GM11168 (cell line): Measurements from ENCODE around the gene GPC4.

ENCODE experiments used
- in situ Hi-C: fragments of 300-500 bp; cut with MboI; formaldehyde crosslinking; loops from one replicate; pipeline ENCODE4 v1.12.0; 2022; ENCODE audit warnings: low sequenced_read_pairs; ENCODE audit not compliant: unreplicated experiment

The GPC4 gene

DNA sequence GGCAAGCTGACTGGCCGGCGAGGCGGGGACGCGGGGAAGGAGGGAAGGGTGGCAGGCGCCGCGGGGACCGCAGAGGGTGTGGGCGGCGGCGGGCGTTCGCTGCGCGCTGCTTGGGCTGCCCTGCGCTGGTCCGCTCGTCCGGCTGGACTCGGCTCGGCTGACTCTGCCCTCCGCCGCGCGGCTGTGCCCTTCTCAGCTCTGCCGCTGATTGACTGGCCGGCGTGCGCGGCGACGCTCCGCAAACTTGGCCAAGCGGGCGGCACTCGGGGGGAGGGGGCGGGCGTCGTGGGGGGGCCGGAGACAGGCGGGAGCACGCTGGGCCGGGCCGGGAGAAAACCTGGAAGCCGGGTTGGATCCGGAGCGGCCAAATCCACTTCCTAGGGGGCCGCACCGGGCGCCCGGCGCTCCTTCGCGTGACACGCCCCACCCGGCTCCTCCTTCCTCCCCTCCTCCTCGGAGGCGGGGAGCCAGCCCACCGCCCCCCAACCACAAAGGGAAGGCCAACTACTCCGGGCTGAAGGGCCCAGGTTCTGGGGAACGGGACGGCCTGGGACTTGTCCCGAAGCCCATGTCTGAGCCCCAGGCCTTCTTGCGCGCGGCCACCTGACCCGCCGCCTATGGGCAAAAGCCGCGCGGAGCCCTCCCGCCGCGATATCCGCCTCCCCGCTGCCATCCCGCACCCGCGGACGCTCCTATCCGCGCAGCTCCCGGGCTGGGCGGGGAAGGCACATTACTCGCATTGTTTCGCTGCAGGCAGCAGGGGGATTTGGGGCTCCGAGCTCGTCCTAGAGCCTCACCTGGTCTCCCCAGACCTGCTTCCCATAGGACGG lies at the start of gene GPC4:
Gene GPC4 (minus strand): TSS at position 214 of the 830 bp plus-strand sequence. CDS start 524 bp downstream, outside the sequence.
- in situ Hi-C loops: no loop called here

DNA sequence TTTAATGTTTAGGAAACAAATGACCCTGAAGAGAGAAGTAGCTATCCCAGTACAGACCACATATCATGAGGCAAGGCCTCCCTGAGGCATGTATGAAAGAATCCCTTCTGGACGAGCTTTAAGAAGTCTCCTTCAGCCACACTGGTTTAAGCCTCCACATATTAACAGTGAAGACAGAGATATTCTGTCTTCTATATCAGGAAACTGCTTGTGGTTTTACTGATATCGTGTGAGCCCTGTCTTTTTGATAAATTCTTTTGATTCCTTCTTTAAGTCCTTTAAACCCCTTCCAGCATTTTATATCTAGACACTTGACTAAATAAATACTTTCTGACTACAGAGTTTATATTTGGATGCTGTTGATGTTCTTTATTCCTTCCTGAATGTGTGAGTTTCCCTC lies 45.9 kb upstream of the GPC4 start:
- in situ Hi-C loops: no loop called here

DNA sequence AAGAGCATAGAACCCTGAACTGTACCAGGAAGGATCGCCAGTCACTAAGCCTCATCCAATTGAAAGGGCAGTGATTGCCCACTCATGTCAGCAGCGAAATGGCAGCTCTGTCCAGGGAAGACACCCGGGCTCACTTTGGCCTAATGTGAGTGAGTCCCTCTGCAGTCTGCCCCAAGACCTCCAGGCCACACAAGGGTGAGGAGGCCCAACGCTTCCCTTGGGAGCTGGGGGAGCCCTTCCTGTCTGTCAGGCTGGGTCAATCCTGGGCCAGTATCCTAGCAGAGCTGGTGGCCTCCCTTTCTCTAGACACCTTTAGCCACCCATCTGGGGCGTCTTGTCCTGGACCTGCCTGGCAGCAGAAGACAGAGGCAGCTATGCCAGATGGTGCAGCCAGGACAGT lies 39.6 kb upstream of the GPC4 start:
- in situ Hi-C loops: no loop called here

DNA sequence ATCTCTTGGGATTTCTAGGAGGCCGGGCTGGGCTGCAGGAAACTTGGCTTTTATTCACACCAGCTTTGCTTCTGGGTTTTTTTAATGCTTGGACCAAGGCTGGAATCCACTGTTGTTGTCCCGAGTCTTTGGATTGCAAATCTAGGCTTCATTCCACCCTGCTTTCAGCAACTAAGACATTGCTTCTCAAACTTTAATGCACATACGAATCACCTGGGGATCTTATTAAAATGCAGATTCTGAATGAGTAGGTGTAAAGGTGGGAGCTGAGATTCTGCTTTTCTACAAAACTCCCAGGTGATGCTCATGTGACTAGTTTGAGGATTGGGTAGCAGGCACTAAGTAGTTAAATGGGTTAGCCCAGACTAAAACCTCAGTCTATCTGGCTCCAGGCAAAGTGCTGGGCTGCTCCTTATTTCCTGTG lies 39.2 kb upstream of the GPC4 start:
- in situ Hi-C loops: no loop called here

DNA sequence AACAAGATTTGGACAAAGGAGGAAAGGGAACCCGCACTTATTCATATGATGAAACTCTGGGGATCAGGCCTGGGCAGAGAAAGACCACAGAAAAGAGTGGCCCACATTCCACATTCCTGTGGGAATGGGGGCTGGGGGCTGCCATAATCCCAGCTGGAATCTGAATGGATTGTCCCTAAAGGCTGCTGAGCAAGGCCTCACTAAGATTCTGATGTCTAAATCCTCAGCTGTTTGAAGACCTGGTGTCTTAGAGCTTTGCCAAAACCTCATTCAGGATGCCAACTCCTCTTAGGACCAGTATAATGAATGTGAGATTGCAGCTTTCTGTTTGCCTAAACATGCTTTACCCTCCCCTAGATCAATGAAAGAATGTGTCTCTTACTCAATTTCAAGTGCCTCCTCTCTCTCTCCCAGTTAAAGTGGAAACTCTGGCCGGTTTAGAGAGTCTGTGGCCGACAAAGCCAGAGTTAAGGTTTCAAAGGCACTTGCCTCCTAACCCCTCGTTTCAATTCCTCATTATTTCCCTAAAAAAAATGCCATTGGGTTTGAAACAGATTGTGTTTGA lies 33.3 kb upstream of the GPC4 start:
- in situ Hi-C loops: no loop called here

DNA sequence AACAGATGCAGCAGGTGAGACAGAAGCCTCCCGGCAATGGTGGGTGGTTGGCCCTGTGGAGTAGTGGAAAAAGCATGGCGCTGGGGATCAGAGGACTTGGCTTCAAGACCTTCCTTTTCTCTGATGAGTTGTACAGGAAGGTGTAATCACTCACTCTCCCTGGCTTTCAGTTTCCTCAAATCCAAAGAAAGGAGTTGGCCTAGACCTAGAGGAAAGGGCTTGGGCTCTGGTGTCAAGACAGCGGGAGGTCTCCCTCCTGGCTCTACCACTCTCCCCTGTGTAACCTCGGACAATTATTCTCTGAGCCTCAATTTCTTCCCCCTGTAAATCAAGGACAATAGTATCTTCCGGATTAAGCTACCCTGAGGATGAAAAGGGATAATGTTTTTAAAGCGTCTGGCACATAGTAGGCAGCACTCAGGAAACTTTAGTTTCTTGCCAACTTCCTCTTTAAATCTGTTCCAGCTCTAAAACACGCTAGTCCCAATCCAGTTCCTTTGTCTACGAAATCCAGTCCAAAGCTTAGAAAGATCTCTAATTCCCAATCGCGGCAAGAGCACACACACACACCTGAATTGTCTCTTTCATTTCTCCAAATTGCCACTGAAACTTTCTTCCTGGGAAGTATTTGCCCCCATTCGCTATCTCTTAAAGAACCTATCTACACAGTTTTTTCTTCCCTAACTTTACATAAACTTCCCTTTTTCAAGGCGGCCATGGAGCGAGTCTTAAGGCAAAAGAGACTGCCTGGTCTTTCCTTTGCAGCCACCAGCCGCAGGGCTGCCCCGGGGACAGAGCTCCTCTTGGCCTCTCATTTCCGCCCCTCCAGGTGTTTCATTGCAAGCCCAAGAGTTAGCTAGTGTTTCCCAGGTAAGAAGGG lies 29.9 kb upstream of the GPC4 start:
- in situ Hi-C loops: no loop called here

DNA sequence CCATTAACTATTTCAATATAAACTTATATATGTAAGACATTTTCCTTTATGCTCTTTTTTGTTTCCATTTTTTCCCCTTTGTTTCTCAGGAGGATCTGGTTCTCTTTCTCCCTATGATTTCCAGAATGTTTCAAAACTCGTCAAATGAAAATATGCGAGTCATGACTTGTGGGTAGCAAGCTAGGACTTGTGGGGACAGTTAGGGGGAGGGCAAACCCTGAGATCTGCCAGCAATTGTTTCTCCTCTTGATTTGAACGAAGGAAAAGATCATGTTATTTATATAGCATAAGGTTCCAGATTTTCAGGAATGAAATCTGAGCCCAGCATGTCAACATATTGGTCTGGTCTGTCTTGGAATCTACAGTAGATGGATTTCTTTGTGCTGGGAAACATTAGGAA lies 28.9 kb upstream of the GPC4 start:
- in situ Hi-C loops: no loop called here

DNA sequence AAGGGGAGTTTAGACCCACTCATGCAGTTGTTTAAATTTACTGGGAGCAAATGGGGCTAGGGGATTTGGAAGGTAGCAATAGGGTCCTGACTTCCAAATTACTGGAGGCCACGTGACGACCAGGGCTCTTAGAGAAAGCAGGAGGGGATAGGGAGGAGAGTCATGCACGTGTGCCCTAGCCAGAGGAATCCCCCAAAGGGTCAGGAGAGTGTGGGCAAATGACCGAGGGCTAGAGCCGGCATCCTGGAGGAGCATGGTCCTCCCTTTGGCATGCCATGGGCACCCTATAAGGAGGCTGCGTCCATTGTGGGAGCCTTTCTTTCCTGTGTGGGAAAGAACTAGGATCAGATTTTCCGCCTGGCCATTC lies 25.5 kb upstream of the GPC4 start:
- in situ Hi-C loops: no loop called here

DNA sequence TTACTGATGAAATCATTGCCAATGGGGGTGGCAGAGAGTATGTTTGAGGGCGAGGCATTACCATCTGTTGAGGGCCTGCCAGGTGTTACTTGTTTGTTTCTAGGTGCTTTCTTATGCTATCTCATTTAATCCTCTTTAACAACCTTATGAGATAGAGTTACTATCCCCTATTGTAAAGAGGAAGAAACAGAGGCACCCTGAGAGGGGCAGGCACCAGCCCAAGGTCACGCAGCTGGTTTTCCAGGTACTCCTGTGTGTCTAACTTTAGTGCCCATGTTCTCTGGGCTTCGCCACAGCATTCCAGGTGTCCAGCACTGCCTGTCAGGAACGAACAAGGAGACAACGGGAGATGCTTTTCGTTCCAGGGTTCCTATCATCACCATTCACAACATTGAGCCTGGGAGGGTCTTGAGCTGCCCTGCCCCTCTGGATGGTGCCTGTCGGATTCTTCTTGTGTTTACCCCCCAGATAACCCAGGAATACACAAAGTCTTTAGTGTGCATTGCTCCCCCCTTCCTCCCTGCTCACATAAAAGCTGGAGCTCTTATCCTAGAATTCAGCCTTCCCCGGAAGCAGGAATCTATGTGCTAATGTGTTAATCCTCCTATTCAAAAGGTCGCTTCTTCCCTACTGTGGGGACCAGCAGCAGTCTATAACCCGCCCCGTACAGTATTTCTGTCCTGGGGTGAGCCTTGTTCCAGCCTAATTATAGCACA lies 24.9 kb upstream of the GPC4 start:
- in situ Hi-C loops: no loop called here

DNA sequence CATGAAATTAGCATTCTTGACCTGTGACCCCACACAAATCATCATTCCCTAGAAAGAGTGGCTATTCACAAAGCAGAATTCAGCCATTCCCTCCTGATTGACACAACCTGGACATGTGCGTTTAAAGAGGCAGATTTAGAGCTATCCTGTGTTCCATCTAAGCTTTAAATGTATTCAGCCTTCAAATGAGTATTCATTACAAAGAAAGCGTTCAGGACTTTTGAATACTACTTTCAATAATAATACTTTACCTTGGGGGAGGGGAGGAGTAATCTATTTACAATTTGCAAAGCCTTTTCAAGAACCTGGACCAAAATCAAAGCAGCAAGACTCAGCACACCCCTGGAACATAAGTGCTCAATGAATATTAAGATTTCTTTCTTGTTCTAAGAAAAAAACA lies 22.5 kb upstream of the GPC4 start:
- in situ Hi-C loops: no loop called here

DNA sequence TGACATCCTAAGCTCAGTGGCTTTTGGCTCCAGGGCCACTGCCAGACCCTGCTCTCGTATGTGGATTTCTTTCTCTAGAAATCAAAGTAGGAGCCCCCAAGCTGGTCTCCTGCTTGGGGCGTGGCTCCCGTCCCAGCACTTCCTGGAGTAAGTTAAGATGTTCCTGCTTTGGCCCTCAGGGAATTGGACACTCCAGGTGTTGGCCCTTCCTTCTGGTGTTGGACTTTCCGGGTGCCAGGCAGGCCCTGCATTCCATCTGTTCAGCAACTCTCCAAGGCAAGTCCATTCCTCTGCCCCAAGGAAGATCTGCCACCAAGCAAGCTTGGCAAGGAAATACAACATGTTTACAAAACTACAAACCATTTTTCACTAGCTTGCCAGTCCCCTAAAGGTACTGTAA lies 22.1 kb upstream of the GPC4 start:
- in situ Hi-C loops: no loop called here

DNA sequence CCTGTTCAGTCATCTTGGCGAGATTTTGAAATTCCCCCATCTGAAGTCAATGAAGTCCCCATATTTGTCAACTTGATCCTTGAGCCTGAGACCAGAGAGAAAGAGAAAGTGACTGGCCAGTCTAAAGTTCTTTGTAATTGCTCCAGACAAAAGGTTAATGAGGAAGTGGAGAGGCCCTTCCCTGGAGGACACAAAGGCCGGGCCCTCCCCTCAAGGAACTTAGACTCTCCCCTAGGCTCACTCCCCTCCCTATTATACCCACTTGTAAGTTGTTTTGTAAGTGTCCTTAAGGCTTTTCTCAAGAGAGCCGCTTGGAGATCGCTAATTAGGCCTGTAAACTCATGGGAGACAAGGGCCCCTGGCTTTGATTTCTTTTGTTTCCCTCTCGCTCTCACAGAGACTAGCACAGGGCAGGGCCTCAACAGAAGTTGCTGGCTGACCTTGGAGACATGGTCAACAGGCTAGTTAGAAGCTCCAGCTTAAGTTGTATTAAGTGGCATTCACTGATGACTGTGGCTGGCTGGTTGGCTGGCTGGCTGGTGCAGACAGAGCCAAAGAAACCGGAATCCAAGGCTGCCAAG lies 20.3 kb upstream of the GPC4 start:
- in situ Hi-C loops: no loop called here

DNA sequence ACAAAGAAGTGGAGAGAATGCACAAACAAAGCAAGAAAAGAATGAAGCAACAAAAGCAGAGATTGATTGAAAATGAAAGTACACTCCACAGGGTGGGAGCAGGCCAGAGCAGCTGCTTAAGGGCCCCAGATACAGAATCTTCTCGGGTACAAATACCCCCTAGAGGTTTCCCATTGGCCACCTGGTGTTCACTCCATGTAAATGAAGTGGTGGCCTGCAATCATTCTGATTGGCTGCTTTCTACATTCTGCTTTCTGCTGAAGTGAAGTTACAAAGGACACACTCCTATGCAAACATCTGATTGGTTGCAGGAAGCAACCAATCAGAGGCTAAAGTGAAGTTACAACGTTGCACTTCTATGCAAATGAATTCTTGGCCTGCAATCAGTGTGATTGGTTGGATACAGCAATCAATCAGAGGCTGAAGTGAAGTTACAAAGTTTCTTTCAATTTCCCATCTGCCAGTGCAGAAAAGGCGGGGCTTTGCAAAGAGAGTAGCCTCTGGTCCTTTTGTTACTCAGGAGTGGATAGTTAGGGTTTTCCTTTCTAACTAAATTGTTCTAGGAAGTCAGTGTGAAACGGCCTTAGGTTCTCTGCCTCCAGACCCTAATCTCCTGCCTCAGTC lies 19.0 kb upstream of the GPC4 start:
- in situ Hi-C loops: no loop called here

DNA sequence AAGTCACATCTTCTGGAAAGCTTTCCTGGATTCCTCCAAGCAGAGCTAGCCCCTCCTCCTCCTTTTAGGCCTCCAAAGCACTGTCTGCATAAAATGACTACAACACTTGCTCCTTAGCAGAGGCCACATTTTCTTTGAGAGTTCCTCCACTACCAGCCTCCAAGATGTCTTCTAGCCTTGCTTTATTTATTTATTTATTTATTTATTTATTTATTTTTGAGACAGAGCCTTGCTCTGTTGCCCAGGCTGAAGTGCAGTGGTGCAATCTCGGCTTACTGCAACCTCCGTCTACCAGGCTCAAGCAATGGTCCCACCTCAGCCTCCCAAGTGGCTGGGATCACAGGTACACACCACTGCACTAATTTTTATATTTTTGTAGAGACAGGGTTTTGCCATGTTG lies 4.6 kb upstream of the GPC4 start:
- in situ Hi-C loops: no loop called here

DNA sequence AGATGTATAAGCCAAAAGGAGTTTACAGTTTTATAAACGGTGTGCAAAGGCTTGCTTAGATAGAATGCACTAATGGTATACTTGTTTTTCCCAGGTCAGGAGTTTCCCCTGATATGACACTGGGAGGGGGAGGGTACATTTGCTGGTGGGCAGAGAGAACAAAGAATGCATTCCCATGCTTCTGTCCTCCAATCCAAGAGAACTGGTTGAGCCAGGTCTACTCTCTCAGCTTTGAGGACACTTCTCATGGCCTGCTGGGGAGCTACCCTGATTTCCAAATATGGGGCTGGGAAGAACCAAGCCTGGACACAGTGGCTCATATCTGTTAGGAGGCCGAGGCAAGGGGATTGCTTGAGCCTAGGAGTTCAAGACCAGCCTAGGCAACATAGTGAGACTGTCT lies 3.3 kb upstream of the GPC4 start:
- in situ Hi-C loops: no loop called here

DNA sequence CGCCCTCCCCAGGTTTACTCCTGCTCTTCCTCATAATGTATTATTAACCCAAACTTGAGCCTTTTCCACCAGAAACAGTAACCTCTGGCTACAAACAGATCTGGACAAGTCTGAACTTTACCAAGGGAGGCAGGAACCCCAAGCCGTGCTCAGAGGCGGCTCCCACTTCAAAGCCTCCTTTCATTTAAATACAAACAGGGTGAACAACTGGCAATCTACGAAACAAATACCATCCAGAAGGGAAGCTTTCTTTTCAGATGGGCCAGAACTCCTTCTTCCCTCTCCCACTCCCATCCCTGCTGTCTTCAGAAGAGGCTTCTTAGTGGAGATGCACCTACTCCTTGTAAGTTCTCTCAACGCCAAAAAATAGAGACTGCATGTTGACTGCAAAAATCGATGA lies 2.1 kb upstream of the GPC4 start:
- in situ Hi-C loops: no loop called here

DNA sequence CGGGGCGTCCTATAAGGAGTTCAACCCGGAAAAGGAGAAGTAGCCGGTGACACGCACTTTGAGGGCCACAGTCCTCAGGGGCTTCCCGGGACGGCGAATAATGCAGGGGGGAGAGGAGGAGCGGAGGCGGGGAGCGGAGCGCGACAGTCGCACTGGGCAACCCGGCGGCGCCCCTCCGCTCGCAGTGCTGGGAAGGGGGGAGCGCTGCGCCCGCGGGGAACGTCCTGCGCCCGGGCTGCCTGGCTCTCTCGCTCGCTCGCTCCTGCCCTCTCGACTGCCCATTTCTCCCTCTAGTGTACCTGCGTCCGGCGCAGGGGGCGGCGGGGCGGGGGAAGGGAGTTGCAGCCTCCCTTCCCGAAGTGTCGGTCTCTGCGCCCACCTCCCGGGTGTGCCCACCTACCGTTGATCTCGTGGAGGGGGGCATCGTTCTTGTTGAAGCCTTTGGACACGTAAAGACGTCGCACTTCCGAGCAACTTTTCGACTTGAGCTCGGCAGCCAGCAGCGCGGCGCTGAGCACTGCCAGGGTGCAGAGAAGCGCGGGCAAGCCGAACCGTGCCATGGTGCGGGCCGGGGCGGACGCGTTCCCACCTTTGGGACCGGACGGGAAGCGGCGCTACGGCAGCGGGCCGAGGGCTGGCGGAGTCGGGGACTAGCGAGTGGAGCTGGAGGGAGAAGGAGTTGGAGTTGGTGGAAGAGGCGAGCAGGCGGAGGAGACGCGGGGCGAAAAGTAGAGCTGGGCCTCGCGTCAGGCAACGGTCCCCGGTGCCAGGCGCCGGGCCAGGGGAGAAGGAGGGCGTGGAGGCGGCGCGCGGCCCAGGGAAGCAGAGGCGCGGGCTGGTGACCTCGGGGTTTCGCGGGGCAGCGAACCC lies 648 bp downstream of the GPC4 start:
- in situ Hi-C loops: no loop called here

DNA sequence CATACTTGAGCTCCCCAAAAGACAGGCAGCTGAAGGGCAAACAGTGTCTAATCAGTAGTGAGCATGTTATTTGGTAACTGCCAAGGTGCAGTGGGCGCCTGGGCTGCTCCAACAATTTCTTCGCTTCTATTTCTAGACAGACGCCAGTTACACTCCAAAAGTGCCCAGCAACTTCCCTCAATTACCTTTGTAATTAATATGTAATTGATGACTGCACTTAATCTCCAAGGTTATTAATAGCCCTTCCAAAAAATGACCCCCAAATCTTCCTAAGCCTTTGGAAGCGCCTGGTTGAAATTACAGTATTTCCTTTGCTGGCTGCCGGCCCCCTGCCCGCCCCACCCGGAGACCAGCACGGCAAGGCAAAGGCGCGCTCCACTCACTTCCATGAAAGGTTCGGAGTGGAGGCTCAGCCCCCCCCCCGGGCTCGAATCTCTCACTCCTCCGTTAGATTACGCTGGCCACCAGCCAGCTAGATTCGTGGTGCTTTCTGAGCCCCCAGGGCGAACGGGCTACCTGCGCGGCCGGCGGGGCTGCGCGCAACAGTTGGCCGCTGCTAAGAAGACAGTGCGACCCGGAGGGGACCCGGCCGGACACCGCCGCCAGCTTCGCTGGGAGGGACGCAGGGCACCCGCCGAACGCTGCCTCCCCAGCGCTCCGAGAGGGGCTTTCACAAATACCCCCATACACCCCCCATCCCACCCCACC lies 1.9 kb downstream of the GPC4 start:
- in situ Hi-C loops: no loop called here
